ENCODE data around the gene DGKZ.

The DGKZ gene

GRCh38 chr11:46392421-46393230, 45.4 kb downstream of the DGKZ start:
- TF ChIP-seq CTCF (IDR thresholded peaks at IDR 0.05): no peak
- peak overlapping the region; percentile 82 for H3K4me3 Mint-ChIP-seq
- no peaks in the 10 kb centered on the region for H3K9me3 Mint-ChIP-seq
- H3K4me1 Mint-ChIP-seq: peaks cover 27% of the 10 kb centered on the region
- peak; percentile 96 for DNase-seq
- H3K27me3 Mint-ChIP-seq (ENCODE audit: low read depth, poor library complexity): peaks cover 56% of the 10 kb centered on the region
- H3K27ac Mint-ChIP-seq: no peak overlapping the region
- peaks cover 8% of the 10 kb centered on the region for H3K36me3 Mint-ChIP-seq (ENCODE audit: low read depth)

- no peak overlapping the region for H3K27ac Mint-ChIP-seq
- H3K27me3 Mint-ChIP-seq (ENCODE audit: low read depth, poor library complexity): peaks cover 50% of the 10 kb centered on the region
- TF ChIP-seq CTCF (IDR thresholded peaks at IDR 0.05): no peak
- peak overlapping the region; percentile 82 for H3K4me3 Mint-ChIP-seq
- peaks cover 21% of the 10 kb centered on the region for H3K4me1 Mint-ChIP-seq
- DNase-seq: no peak
- H3K9me3 Mint-ChIP-seq: no peaks in the 10 kb centered on the region
- peaks cover 11% of the 10 kb centered on the region for H3K36me3 Mint-ChIP-seq (ENCODE audit: low read depth)
These were observed 46.0 kb downstream of the DGKZ start for GRCh38 chr11:46393231-46393616.

GRCh38 chr11:46393759-46394158, 46.5 kb downstream of the DGKZ start:
- no peak overlapping the region for H3K4me3 Mint-ChIP-seq
- no peak for TF ChIP-seq CTCF (IDR thresholded peaks at IDR 0.05)
- peaks cover 11% of the 10 kb centered on the region for H3K36me3 Mint-ChIP-seq (ENCODE audit: low read depth)
- H3K9me3 Mint-ChIP-seq: no peaks in the 10 kb centered on the region
- H3K27ac Mint-ChIP-seq: no peak overlapping the region
- H3K4me1 Mint-ChIP-seq: peaks cover 15% of the 10 kb centered on the region
- peaks cover 44% of the 10 kb centered on the region for H3K27me3 Mint-ChIP-seq (ENCODE audit: low read depth, poor library complexity)
- no peak for DNase-seq

GRCh38 chr11:46397526-46397925, 50.3 kb downstream of the DGKZ start:
- H3K36me3 Mint-ChIP-seq (ENCODE audit: low read depth): peaks cover 13% of the 10 kb centered on the region
- TF ChIP-seq CTCF (IDR thresholded peaks at IDR 0.05): no peak
- no peak overlapping the region for H3K4me3 Mint-ChIP-seq
- no peak overlapping the region for H3K27ac Mint-ChIP-seq
- no peaks in the 10 kb centered on the region for H3K9me3 Mint-ChIP-seq
- peaks cover 8% of the 10 kb centered on the region for H3K4me1 Mint-ChIP-seq
- peaks cover 18% of the 10 kb centered on the region for H3K27me3 Mint-ChIP-seq (ENCODE audit: low read depth, poor library complexity)
- DNase-seq: no peak

- H3K4me3 Mint-ChIP-seq: no peak overlapping the region
- no peaks in the 10 kb centered on the region for H3K27me3 Mint-ChIP-seq (ENCODE audit: low read depth, poor library complexity)
- peaks cover 30% of the 10 kb centered on the region for H3K36me3 Mint-ChIP-seq (ENCODE audit: low read depth)
- DNase-seq: no peak
- peaks cover 11% of the 10 kb centered on the region for H3K4me1 Mint-ChIP-seq
- H3K9me3 Mint-ChIP-seq: no peaks in the 10 kb centered on the region
- peak overlapping the region; percentile 97 for H3K27ac Mint-ChIP-seq
- no peak for TF ChIP-seq CTCF (IDR thresholded peaks at IDR 0.05)
These were observed 56.0 kb downstream of the DGKZ start for GRCh38 chr11:46402957-46403902.

Data from nephron progenitor cell (in vitro differentiated cells).